ENCODE measurements around the gene HBP1.
"Not testable (repeated sequence)": the region's sequence is repeated elsewhere in the genome, so short reads cannot be mapped to it uniquely, and the experiment has no call there.

Gene HBP1

DNA sequence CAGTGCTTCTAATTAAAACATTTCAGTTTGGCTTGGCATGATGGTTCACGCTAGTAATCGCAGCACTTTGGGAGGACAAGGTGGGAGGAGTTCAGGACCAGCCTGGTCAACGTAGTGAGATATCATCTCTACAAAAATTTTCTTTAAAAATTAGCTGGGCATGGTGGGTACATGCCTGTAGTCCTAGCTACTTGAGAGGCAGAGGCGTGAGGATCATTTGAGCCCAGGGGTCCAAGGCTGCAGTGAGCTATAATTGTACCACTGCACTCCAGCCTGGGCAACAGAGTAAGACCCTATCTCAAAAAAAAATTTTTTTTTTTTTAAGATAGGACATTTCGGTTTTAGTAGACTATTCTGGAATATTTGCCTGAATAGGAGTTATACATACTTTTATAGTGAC lies 12.4 kb downstream of the HBP1 start:
- no peak for DNase-seq (ENCODE audit: low spot score)

GRCh38 chr7:107185716-107186115 lies 16.9 kb downstream of the HBP1 start:
- DNase-seq (ENCODE audit: low spot score) = no peak

DNA sequence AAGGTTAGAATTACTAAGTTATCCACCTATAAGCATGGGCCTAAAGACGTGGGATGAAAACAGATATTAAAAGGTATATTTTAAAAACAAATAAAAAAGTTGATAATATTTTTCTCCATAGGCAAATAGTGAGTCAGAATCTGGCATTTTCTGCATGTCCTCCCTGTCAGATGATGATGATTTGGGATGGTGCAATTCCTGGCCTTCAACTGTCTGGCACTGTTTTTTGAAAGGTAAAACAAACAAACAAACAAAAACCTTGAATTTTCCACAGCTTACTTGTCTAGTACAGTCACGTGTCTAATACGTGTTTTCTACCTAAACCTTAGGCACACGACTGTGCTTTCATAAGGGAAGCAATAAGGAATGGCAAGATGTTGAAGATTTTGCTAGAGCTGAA lies 17.4 kb downstream of the HBP1 start:
- DNase-seq (ENCODE audit: low spot score) = no peak

GRCh38 chr7:107187774-107188173 lies 19.0 kb downstream of the HBP1 start:
- DNase-seq (ENCODE audit: low spot score) = no peak

DNA sequence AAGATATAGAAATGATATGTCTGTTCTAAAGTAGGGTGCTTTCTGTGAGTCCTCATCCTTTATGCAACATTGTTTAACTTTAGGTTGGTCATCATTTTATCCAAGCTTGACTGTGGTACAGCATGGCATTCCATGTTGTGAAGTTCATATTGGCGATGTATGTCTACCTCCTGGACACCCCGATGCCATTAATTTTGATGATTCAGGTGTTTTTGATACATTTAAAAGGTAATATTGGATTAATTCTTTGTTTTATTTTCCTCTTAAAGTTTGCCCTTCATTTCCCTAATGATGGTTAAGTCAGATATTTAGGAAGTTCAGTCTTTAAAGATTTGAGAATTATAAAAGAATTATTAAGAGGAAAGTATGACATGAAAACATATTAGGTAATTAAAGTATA lies 21.3 kb downstream of the HBP1 start:
- DNase-seq (ENCODE audit: low spot score) = no peak

DNA sequence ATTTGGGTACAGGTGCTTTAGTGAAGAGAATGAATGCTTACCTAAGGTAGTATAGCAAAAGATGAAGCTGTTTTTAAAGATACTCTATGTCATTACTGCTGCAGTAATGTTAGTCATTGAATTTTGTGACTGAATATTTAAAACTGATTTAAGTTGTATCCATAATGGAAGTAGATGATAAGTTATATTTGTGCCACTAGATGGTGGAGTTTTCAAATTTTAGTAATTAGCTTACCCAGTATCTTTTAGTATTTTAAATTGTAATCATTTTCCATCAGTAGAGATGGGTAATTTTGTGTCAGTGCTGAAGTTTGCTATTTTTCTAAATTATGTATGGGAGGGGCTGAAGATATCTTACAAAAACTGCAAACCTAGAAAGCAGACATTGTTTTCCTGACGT lies 25.2 kb downstream of the HBP1 start:
- no peak for DNase-seq (ENCODE audit: low spot score)

DNA sequence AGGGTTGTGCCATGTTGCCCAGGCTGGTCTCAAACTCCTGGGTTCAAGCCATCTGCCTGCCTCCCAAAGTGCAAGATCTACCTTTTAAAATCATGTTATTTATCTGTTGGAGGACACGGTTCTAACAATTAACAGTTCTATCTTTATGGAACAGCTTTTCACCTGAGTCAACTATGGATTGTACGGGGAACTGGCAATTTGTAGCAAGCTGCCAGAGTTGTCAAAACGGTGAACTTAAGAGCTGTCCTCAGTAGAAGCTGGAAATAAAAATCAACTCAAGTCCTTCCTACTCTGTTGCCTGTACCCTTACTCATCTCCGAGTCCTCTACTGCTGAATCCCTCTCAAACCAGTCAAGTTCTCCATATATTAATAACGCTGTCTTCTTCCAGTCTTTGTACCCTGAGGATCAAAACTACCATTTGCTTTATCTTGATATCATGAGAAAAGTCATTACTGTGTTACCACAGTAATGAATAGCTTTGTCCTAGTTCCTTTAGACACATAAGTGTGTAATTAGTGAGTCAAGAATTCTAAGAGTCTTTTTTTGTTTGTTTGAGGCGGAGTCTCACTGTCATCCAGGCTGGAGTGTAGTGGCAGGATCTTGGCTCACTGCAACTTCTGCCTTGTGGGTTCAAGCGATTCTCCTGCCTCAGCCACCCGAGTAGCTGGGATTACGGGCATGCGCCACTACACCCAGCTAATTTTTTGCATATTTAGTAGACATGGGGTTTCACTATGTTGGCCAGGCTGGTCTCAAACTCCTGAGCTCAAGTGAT lies 28.2 kb downstream of the HBP1 start:
- no peak for DNase-seq (ENCODE audit: low spot score)

DNA sequence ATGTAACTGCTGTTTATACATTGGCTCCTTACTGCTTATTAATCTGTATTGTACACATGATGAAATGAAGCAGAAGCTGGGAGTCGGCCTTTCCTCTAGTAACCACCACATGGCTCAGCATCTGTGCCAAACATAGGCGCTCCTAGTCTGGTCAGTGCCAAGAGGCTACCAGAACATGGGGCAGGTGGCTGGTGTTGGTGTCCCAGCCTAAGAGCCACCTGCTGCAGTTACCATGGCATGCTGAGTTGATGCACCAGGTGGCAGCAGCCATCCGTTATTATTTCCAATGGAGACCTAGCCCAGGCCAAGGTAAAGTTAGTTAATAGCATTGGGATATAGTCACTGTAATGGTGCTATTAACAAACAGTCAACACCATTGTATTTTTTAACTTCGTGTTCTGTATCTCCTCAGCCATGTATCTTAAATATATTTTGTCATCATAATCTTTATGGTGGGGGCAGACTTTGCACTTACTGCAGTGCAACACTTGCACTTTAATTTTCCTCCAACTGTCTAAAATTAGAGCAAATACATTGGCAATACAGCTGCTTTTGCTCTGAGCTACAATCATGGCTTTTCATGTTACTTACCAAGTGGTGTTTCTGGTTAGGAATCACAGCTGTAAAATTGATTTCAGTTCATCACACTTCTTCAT lies 33.1 kb downstream of the HBP1 start:
- DNase-seq (ENCODE audit: low spot score) = peak; percentile 33

- no peak for DNase-seq (ENCODE audit: low spot score)
Observed at GRCh38 chr7:107203607-107204006, 34.8 kb downstream of the HBP1 start.

GRCh38 chr7:107206136-107206535 lies 37.3 kb downstream of the HBP1 start:
- DNase-seq (ENCODE audit: low spot score) = no peak

GRCh38 chr7:107206706-107207105 lies 37.9 kb downstream of the HBP1 start:
- no peak for DNase-seq (ENCODE audit: low spot score)

GRCh38 chr7:107207459-107207858 lies 38.7 kb downstream of the HBP1 start:
- no peak for DNase-seq (ENCODE audit: low spot score)

- DNase-seq (ENCODE audit: low spot score) = no peak
Observed at GRCh38 chr7:107208024-107208521, 39.3 kb downstream of the HBP1 start.

DNA sequence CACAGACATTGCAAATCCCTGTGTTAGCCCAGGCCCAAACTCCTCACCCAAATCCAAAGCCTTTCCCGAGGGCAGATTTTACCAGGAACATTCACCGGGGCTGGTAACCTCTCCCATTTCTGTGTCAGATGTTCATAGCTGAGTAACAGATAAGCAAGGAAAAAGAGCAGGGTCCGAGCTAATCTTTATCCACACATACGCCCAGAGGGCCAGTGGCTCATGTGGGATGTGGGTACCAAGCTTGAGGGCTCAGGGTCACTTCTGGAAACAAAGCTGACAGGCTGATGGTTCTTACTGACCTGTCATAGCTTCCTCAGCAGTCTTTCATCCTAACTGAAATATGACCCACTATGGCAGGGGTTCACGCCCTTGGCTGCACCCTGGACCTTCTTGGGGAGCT lies 39.8 kb downstream of the HBP1 start:
- no peak for DNase-seq (ENCODE audit: low spot score)

DNA sequence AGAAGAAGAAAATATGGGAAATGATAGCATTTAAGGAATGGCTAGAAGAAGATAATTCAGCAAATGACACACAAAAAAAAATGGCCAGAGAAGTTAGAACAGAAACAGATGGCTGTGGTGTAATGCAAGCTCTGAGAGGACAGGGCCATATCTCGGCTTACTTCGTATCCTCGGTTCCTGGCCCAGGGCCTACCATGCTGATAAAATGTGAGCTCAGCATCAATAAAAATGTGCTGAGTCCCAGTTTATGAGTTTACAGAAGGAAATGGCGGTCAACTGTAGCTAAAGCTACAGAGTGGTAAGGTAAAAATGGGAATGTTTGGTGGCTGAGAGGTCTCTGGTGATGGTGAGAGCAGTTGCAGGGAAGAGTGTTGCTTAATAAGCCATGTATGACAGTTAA lies 40.8 kb downstream of the HBP1 start:
- DNase-seq (ENCODE audit: low spot score) = no peak

- DNase-seq (ENCODE audit: low spot score) = no peak
Observed at GRCh38 chr7:107210400-107210799, 41.6 kb downstream of the HBP1 start.

DNA sequence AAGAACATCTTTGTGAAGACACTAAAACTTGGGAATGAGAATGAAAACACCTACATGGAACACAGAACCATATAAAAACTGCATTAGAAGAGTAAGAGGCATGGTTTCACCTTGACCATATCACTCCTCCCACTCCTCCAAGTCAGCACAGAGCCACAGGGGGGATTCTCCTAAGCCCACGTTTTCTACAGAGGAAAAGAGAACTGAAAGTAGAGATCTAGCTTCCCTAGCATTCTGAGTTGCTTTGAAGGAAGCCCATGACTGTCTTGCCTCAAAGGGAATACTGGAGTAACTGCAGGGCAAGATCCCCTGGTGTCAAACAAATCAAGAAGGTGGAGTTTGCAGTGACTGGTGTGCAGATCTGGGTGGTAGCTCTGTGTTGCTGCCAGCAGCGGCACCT lies 43.9 kb downstream of the HBP1 start:
- no peak for DNase-seq (ENCODE audit: low spot score)

DNA sequence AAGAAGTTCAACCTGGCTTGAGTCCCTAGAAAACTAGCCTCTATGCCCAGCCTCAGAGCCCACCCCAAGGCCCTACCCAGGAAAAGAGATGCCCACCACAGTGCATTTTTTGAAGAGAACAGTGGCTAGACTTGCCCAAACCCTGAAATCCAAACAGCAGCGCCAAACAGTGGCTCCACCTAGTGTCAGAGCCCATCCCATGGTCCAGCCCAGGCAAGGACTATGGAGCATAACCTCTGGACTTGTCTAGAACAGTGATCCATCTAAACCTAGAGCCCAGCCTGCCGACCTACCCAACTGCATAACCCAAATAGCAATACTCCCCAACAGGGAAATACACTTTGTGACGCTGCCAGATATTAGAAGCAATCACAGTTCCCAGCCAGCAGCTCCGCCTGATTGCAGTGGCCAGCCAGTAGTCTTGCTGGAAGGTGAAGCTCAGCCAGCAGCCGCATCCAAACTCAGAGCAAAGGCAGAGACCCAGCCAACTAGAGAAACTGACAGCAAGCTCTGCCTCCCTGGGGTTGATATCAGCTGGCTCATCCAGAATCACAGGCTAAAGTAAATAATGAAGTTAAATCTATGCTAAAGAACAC lies 44.5 kb downstream of the HBP1 start:
- no peak for DNase-seq (ENCODE audit: low spot score)

- no peak for DNase-seq (ENCODE audit: low spot score)
Observed at GRCh38 chr7:107213945-107214344, 45.1 kb downstream of the HBP1 start.

DNA sequence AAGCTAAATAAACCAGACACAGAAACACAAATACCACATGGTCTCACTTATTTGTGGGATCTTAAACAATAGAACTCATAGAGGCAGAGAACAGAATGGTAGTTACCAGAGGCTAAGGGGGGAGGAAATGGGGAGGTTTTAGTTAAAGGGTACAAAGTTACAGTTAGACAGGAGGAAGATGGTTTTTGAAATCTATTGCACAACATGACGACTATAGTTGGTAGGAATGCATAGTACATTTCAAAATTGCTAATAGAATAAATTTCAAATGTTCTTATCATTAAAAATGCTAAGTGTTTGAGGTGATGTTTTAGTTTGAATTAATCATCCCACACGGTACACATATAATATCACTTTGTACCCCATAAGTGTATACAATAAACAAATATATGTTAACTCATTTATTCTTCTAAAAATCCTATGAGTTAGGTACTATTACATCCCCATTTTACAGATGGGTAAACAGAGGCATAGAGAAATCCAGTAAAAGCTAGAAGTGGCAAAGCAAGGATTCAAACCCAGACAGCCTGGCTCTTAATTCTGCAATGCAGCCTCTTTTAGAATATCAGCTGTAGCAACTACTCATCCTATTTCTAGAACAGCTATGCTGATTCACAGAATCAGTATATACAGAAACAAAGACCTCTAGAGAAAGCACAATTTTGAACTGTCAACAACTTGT lies 50.9 kb downstream of the HBP1 start:
- no peak for DNase-seq (ENCODE audit: low spot score)

DNA sequence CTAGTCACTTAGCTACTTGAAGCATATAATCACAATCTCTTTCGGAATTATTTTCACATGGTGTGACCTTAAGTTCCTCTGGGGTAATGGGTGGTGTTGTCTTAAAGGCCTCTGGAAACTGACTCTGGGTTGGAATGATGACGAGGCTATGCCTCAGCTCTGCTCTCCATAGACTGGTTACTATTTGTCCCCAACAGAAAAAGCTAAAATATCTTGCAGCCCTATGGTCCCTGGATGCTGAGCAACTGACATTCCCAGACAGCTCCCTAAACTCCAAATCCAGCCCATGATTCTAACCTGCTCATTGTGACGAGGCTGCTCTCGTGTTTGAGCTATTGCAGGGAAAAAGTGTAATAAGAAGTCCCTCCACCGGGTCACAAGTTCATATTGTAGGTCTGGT lies 51.6 kb downstream of the HBP1 start:
- no peak for DNase-seq (ENCODE audit: low spot score)

GRCh38 chr7:107220806-107221205 lies 52.0 kb downstream of the HBP1 start:
- not testable (repeated sequence) for DNase-seq (ENCODE audit: low spot score)

Measured in AG08396 (cell line).